ENCODE results near the gene MAN2B1. TPM values are rescaled to one million over a fixed set of nuclear protein-coding genes. Genes with fewer than 3 reads are reported as not detected.
A peak's percentile ranks its signal among the peaks of the same experiment; 100 is the strongest.

MAN2B1 gene
- total and polyA plus RNA-seq, 2 of the 13 experiments (the other 11 are each of a cell fraction or from before 2014, with no cell fraction given): 23.6 to 23.8 TPM

GRCh38 chr19:12696366-12697335 lies 30.1 kb upstream of the MAN2B1 start, which contains the start of gene FBXW9 (continued):
- TF ChIP-seq ZHX2 (IDR thresholded peaks at IDR 0.05; ENCODE audit: low read depth) (peak; percentile 88), ZHX2 (CRISPR knock-in tag; IDR thresholded peaks at IDR 0.05; ENCODE audit: borderline replicate concordance) (no peak), GTF2F1 (IDR thresholded peaks at IDR 0.05; ENCODE audit: low read length) (no peak), HINFP (CRISPR knock-in tag; IDR thresholded peaks at IDR 0.05; ENCODE audit: low read depth) (no peak), WIZ (CRISPR knock-in tag; IDR thresholded peaks at IDR 0.05) (peak; percentile 87; the same call in 1 of the 2 replicates), ZNF678 (CRISPR knock-in tag; IDR thresholded peaks at IDR 0.05) (no peak), ZNF12 (CRISPR knock-in tag; IDR thresholded peaks at IDR 0.05) (no peak), ZBTB20 (CRISPR knock-in tag; IDR thresholded peaks at IDR 0.05; ENCODE audit: borderline replicate concordance, low read depth) (no peak), NFKBIZ (CRISPR knock-in tag; IDR thresholded peaks at IDR 0.05) (0 out of 2 replicates have a peak, but pooled peaks have one; percentile 25), ZNF790 (CRISPR knock-in tag; IDR thresholded peaks at IDR 0.05; ENCODE audit: borderline replicate concordance) (no peak), ZNF660 (CRISPR knock-in tag; IDR thresholded peaks at IDR 0.05; ENCODE audit: borderline replicate concordance, low read depth) (no peak), ONECUT2 (CRISPR knock-in tag; IDR thresholded peaks at IDR 0.05) (no peak), LRRFIP1 (CRISPR knock-in tag; conservative IDR thresholded peaks at IDR 0.05) (no peak), SRSF1 (optimal IDR thresholded peaks at IDR 0.05; ENCODE audit: low read depth, low read length) (no peak), PAF1 (CRISPR knock-in tag; IDR thresholded peaks at IDR 0.05) (no peak), NFIC (IDR thresholded peaks at IDR 0.05; ENCODE audit: low read length) (no peak; the same call in 1 of the 2 replicates), ZNF329 (CRISPR knock-in tag; IDR thresholded peaks at IDR 0.05; ENCODE audit: low read depth) (no peak), SP4 (CRISPR knock-in tag; IDR thresholded peaks at IDR 0.05) (peak; percentile 42; the same call in 1 of the 2 replicates), ZNF34 (CRISPR knock-in tag; IDR thresholded peaks at IDR 0.05; ENCODE audit: borderline replicate concordance) (peak; percentile 7; the same call in 1 of the 2 replicates), NRL (CRISPR knock-in tag; IDR thresholded peaks at IDR 0.05; ENCODE audit: borderline replicate concordance) (peak; percentile 95)

Measured in HepG2 (cell line).